Activated CD4-positive, CD25-positive, alpha-beta regulatory T cell treated with anti-CD3 and anti-CD28 coated beads, Interleukin-2, amount 50 U/mL, for 16 hours (primary cell): ENCODE results near the gene CCDC12.

Source experiments
- DNase-seq: peaks from one replicate; pipeline ENCODE4 v3.0.0-alpha.2; 2020; ENCODE audit warnings: low read depth, low spot score

CCDC12 gene

GRCh38 chr3:46876313-46877300 lies 99.9 kb downstream of the CCDC12 start:
- DNase-seq, result no peak

DNA sequence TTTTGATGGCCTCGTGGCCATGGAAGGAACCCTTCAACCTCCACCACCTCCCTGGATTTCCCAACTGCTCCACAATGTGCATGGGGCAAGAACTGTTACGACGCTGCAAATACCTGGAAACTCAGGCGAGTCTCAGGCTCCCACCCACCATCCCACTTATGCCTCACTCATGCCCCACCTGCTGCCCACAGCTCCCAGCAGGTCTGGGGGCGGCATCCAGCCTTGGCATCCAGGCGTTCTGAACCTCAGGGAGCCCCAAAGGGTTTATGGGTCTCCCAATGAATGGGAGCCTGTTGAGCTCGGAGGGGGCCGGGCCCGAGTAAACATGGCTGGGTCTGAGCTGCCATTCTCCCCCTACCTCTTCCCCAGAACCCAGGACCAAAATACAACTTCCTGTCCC lies 101.0 kb downstream of the CCDC12 start:
- DNase-seq, result no peak

DNA sequence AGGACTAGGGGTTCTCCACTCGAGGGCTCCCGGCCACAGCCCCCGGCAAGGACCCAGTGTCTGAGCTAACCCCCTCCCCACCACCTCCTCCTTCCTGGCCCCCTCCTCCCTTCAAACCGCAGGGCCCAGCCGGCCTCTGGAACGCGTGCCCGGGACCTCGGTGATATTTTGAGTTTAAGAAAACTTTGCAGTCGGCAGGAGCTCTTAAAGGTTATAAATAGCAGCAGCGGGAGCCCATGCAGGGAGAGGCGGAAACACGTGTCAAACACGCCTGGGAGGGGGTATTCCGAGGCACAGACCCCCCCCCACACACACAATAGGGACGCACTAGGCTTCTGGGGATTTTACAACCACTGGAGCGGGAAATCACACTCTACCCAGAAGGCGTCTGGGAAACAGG lies 102.1 kb downstream of the CCDC12 start:
- no peak for DNase-seq

GRCh38 chr3:46873521-46873920 lies 103.0 kb downstream of the CCDC12 start:
- DNase-seq, result no peak
